Aorta (tissue), 5 donors: ENCODE measurements around the gene FDXR. TPM values are rescaled to one million over a fixed set of nuclear protein-coding genes. Genes with fewer than 3 reads are reported as not detected.
"Not testable (repeated sequence)": the region's sequence is repeated elsewhere in the genome, so short reads cannot be mapped to it uniquely, and the experiment has no call there.

Experiments used
- ATAC-seq: fragments of 200-7000 bp; cut with Tn5 transposase; one replicate; pipeline ENCODE4 v1.9.1; 2022; ENCODE audit warnings: moderate library complexity; ENCODE audit not compliant: low FRiP score
- DNase-seq, 2 donors: peaks; one replicate each; pipeline ENCODE4 v3.0.0-alpha.2; 2020
- H3K27ac ChIP-seq, 2 donors: one replicate each; pipeline ENCODE4 v1.5.1; 2013; ENCODE audit warnings: low read length in 2 of 2, mild to moderate bottlenecking in 2 of 2, moderate library complexity in 2 of 2, control low read depth in 1 of 2, inconsistent platforms in 1 of 2, low read depth in 1 of 2
- H3K27me3 ChIP-seq, 2 donors: one replicate each; pipeline ENCODE4 v1.6.1; 2013; ENCODE audit warnings: control low read depth in 1 of 2, low read length in 1 of 2, mild to moderate bottlenecking in 1 of 2, moderate library complexity in 1 of 2; ENCODE audit not compliant: insufficient read depth in 2 of 2, control insufficient read depth in 1 of 2
- H3K36me3 ChIP-seq, 2 donors: one replicate each; pipeline ENCODE4 v1.6.1; 2013; ENCODE audit warnings: control low read depth in 1 of 2, low read length in 1 of 2, mild to moderate bottlenecking in 1 of 2; ENCODE audit not compliant: insufficient read depth in 2 of 2, control insufficient read depth in 1 of 2
- H3K4me1 ChIP-seq, 2 donors: one replicate each; pipeline ENCODE4 v1.6.1; 2013; ENCODE audit warnings: low read length in 2 of 2, control low read depth in 1 of 2, mild to moderate bottlenecking in 1 of 2, moderate library complexity in 1 of 2; ENCODE audit not compliant: insufficient read depth in 2 of 2, control insufficient read depth in 1 of 2
- H3K4me3 ChIP-seq, 2 donors: one replicate each; pipeline ENCODE4 v1.5.1; 2013; ENCODE audit warnings: low read length in 2 of 2, control low read depth in 1 of 2, mild to moderate bottlenecking in 1 of 2
- H3K9me3 ChIP-seq: one replicate; pipeline ENCODE4 v1.6.1; 2013; ENCODE audit warnings: mild to moderate bottlenecking, low read length; ENCODE audit not compliant: control insufficient read depth
- WGBS, 2 donors: extraction: QIAGEN DNeasy Blood & Tissue Kit; methylation state at CpG; one replicate each; pipeline ENCODE4 v1.1.7; 2013; 5-methylcytosine and 5-hydroxymethylcytosine counted together
- intact Hi-C, 2 donors: fragments of 100-400 bp; cut with DNase I; formaldehyde crosslinking; loops; one replicate each; pipeline versions ENCODE4 v1.14.2 to v1.15.0; 2022
- polyA plus RNA-seq, 2 donors: library from polyadenylated mRNA; stranded (reverse); fragments of 200-250 nt; gene quantifications; one replicate each; pipeline ENCODE4 v1.2.3, GENCODE V29; 2013
- total RNA-seq, 2 donors: library from RNA; stranded (reverse); fragmentation: NEBNext Ultra II Directional; extraction: Animal tissue kit (Norgen Biotek cat#: 25700); gene quantifications; one replicate each; pipeline ENCODE4 v1.2.1, GENCODE V29; 2021
- donor health status: healthy with polysubstance abuse.
- donor health status: Bipolar disorder and iron deficiency.
- donor health status: DM: no; HTN: no; CAD: no.
- donor health status: DM: no; HTN: no; CAD: no.
- donor health status: DM: yes; HTN: yes; CAD: no.

FDXR gene
- total and polyA plus RNA-seq, 4 donors = 4.0 to 18.1 (median 7.4) TPM

GRCh38 chr17:74917430-74917829, 44.6 kb upstream of the FDXR start:
- Histone ChIP-seq H3K36me3 (no peaks in the 10 kb centered on the region), H3K9me3 (no peaks in the 10 kb centered on the region), H3K27ac (no peak overlapping the region), H3K4me1 (no peaks in the 10 kb centered on the region), H3K27me3 (no peaks in the 10 kb centered on the region), H3K4me3 (no peak overlapping the region)
- ATAC-seq (no peak), DNase-seq (no peak)
- intact Hi-C loops = no loop called here
- 74 to 76% methylated on average over 10 of the region's 10 CpGs for WGBS, 2 donors

GRCh38 chr17:74916851-74917199, 44.0 kb upstream of the FDXR start:
- 92 to 94% methylated on average over 11 of the region's 11 CpGs for WGBS, 2 donors
- DNase-seq = no peak
- H3K27me3 ChIP-seq = no peaks in the 10 kb centered on the region
- ATAC-seq = no peak
- intact Hi-C loops = no loop called here
- no peaks in the 10 kb centered on the region for H3K4me1 ChIP-seq
- no peaks in the 10 kb centered on the region for H3K36me3 ChIP-seq
- H3K9me3 ChIP-seq = no peaks in the 10 kb centered on the region
- H3K27ac ChIP-seq = no peak overlapping the region
- H3K4me3 ChIP-seq = no peak overlapping the region

- Histone ChIP-seq H3K27ac (no peak overlapping the region), H3K9me3 (no peaks in the 10 kb centered on the region), H3K36me3 (no peaks in the 10 kb centered on the region), H3K27me3 (no peaks in the 10 kb centered on the region), H3K4me3 (no peak overlapping the region), H3K4me1 (no peaks in the 10 kb centered on the region)
- DNase-seq (no peak), ATAC-seq (no peak)
- intact Hi-C loops = no loop called here
- 86 to 87% methylated on average over 12 to 13 of the region's 13 CpGs for WGBS, 2 donors
These were observed 43.5 kb upstream of the FDXR start for GRCh38 chr17:74916136-74916850.

GRCh38 chr17:74911423-74911822, 38.6 kb upstream of the FDXR start:
- WGBS, 2 donors = 68 to 76% methylated on average over 8 of the region's 8 CpGs
- ATAC-seq = not testable (repeated sequence)

GRCh38 chr17:74909097-74909496, 36.3 kb upstream of the FDXR start:
- H3K27ac ChIP-seq, H3K9me3 ChIP-seq, intact Hi-C loops, H3K4me1 ChIP-seq, H3K4me3 ChIP-seq, DNase-seq, H3K27me3 ChIP-seq, ATAC-seq, H3K36me3 ChIP-seq: not testable (repeated sequence)
- WGBS, 2 donors = 70 to 72% methylated on average over 4 of the region's 4 CpGs

More at GRCh38 chr17:74911423-74911822, 38.6 kb upstream of the FDXR start:
- H3K4me1 ChIP-seq, H3K36me3 ChIP-seq, intact Hi-C loops, H3K27me3 ChIP-seq, DNase-seq, H3K27ac ChIP-seq, H3K4me3 ChIP-seq, H3K9me3 ChIP-seq: not testable (repeated sequence)

GRCh38 chr17:74907012-74907411, 34.2 kb upstream of the FDXR start:
- no peak overlapping the region for H3K27ac ChIP-seq

GRCh38 chr17:74906214-74906793, 33.5 kb upstream of the FDXR start:
- ATAC-seq, H3K4me1 ChIP-seq, H3K27me3 ChIP-seq, DNase-seq, H3K27ac ChIP-seq, H3K9me3 ChIP-seq, H3K4me3 ChIP-seq, H3K36me3 ChIP-seq, intact Hi-C loops: not testable (repeated sequence)
- 67% methylated on average over 6 of the region's 6 CpGs for WGBS, 2 donors

More at GRCh38 chr17:74907012-74907411, 34.2 kb upstream of the FDXR start:
- Histone ChIP-seq H3K4me1 (no peaks in the 10 kb centered on the region), H3K36me3 (no peaks in the 10 kb centered on the region), H3K27me3 (no peaks in the 10 kb centered on the region), H3K9me3 (no peaks in the 10 kb centered on the region), H3K4me3 (no peak overlapping the region)
- intact Hi-C loops = no loop called here
- 95 to 98% methylated on average over 25 to 34 of the region's 34 CpGs for WGBS, 2 donors
- ATAC-seq = no peak
- no peak for DNase-seq

GRCh38 chr17:74904687-74905409, 32.1 kb upstream of the FDXR start:
- Histone ChIP-seq H3K4me3 (no peak overlapping the region), H3K4me1 (no peaks in the 10 kb centered on the region), H3K9me3 (no peaks in the 10 kb centered on the region), H3K36me3 (no peaks in the 10 kb centered on the region), H3K27ac (no peak overlapping the region), H3K27me3 (no peaks in the 10 kb centered on the region)
- 73 to 78% methylated on average over 7 of the region's 7 CpGs for WGBS, 2 donors
- no peak for DNase-seq
- intact Hi-C loops = no loop called here
- no peak for ATAC-seq

- 77 to 79% methylated on average over 6 of the region's 6 CpGs for WGBS, 2 donors
These were observed 30.9 kb upstream of the FDXR start for GRCh38 chr17:74903671-74904070.

More at GRCh38 chr17:74903671-74904070, 30.9 kb upstream of the FDXR start:
- Histone ChIP-seq H3K4me3 (no peak overlapping the region), H3K27me3 (no peaks in the 10 kb centered on the region), H3K27ac (no peak overlapping the region), H3K36me3 (no peaks in the 10 kb centered on the region), H3K4me1 (no peaks in the 10 kb centered on the region), H3K9me3 (no peaks in the 10 kb centered on the region)
- DNase-seq = no peak
- ATAC-seq = no peak
- intact Hi-C loops = no loop called here
